ENCODE results near the gene A3GALT2. TPM values are rescaled to one million over a fixed set of nuclear protein-coding genes. Genes with fewer than 3 reads are reported as not detected.

The A3GALT2 gene
- total and polyA plus RNA-seq, 2 experiments from 2014 or later: not detected

DNA sequence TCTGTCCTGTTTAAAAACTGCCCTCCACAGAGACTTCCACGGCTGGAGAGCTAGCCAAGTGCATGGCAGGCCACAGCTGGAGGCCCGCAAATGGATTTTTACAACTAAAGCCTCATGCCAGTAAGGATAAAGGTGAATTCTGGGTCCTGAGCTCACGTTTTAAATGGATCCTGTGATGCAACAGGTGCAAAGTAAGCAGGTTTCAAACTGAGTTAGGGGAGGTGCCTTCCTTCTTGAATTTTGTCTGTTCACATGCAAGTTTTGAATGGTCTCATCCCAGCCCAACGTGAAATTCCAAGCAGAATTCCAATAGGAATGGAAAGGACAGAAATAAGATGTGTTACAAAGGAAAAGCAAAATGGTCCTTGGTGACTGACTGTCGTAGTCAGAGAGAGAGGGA, 36.2 kb upstream of the A3GALT2 start:
- no peaks in the 10 kb centered on the region for H3K79me2 ChIP-seq (ENCODE audit: insufficient read depth)
- in situ Hi-C loops (cut with MboI): loop anchor here (25.0 kb wide), 1 partner anchor 145 kb away; no protein-coding TSS in a partner anchor
- H4K20me1 ChIP-seq (ENCODE audit: insufficient read depth): no peaks in the 10 kb centered on the region
- TF ChIP-seq EZH2phosphoT487 (IDR thresholded peaks at IDR 0.05; ENCODE audit: insufficient read depth, low read depth): no peak
- no peak for TF ChIP-seq EZH2 (IDR thresholded peaks at IDR 0.05; ENCODE audit: insufficient read depth, poor library complexity, severe bottlenecking)
- H2AFZ ChIP-seq: no peak overlapping the region
- H3K36me3 ChIP-seq (ENCODE audit: low read depth): no peaks in the 10 kb centered on the region
- no peak overlapping the region for H3K4me3 ChIP-seq
- H3K4me1 ChIP-seq (ENCODE audit: insufficient read depth): no peaks in the 10 kb centered on the region
- H3K9ac ChIP-seq: no peak overlapping the region
- DNase-seq: no peak
- no peak overlapping the region for H3K27ac ChIP-seq
- 92 to 93% methylated on average over 5 of the region's 5 CpGs for WGBS, 2 experiments (ENCODE audit: low coverage in 1 of 2, low lambda C conversion rate in 2 of 2, missing lambda C conversion rate in 2 of 2)
- H3K9me2 ChIP-seq (ENCODE audit: insufficient read depth): no peaks in the 10 kb centered on the region
- no peaks in the 10 kb centered on the region for H3F3A ChIP-seq (ENCODE audit: insufficient read depth)
- H3K4me2 ChIP-seq (ENCODE audit: unreplicated experiment): no peak overlapping the region
- no peaks in the 10 kb centered on the region for H3K9me3 ChIP-seq (ENCODE audit: low read depth)
- no peaks in the 10 kb centered on the region for H3K27me3 ChIP-seq (replicated peaks; ENCODE audit: insufficient read depth)

DNA sequence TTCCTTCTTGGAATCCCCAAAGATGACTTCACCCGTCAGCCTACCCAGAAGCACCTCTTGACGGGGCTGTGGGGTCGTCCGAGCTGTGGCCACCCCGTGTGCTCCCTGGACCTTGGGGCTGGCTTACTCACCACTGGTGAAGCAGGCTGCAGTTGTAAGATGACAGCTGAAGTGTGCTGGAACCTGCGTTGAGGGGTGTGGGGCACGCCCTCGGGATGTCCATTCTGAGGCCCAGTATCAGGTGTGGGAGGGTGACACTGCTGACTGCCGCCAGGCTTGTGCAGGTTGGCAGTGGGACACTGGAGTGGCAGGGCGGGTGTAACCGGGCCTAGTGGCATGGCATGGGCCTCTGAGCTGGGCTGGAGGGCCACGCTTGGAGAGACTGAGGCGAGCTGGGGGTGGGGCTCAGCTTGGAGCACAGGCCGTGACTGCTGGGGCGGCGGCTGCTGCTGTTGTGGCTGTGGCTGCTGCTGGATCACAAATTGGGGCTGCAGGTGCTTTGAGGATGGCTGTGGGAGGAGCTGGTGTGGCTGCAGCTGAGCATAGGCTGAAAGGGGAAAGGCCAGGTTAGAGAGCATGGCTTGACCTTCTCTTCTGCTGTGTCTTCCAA, 33.9 kb upstream of the A3GALT2 start:
- no peaks in the 10 kb centered on the region for H4K20me1 ChIP-seq (ENCODE audit: insufficient read depth)
- no peak overlapping the region for H3K4me3 ChIP-seq
- peaks cover 6% of the 10 kb centered on the region; the same call in 1 of the 2 replicates for H3F3A ChIP-seq (ENCODE audit: insufficient read depth)
- TF ChIP-seq EZH2 (IDR thresholded peaks at IDR 0.05; ENCODE audit: insufficient read depth, poor library complexity, severe bottlenecking) (no peak), EZH2phosphoT487 (IDR thresholded peaks at IDR 0.05; ENCODE audit: insufficient read depth, low read depth) (no peak)
- no peak overlapping the region for H3K27ac ChIP-seq
- 96 to 97% methylated on average over 14 to 16 of the region's 16 CpGs for WGBS, 2 experiments (ENCODE audit: low coverage in 1 of 2, low lambda C conversion rate in 2 of 2, missing lambda C conversion rate in 2 of 2)
- no peak overlapping the region for H2AFZ ChIP-seq
- in situ Hi-C loops (cut with MboI): loop anchor here (25.0 kb wide), 1 partner anchor 143 kb away; no protein-coding TSS in a partner anchor
- H3K36me3 ChIP-seq (ENCODE audit: low read depth): no peaks in the 10 kb centered on the region
- H3K9me2 ChIP-seq (ENCODE audit: insufficient read depth): no peaks in the 10 kb centered on the region
- H3K4me1 ChIP-seq (ENCODE audit: insufficient read depth): no peaks in the 10 kb centered on the region
- no peak overlapping the region for H3K9ac ChIP-seq
- H3K4me2 ChIP-seq (ENCODE audit: unreplicated experiment): no peak overlapping the region
- DNase-seq: no peak
- no peaks in the 10 kb centered on the region for H3K27me3 ChIP-seq (replicated peaks; ENCODE audit: insufficient read depth)
- 0 out of 2 replicates have a peak, but pooled peaks cover 4% of the 10 kb centered on the region for H3K79me2 ChIP-seq (ENCODE audit: insufficient read depth)
- H3K9me3 ChIP-seq (ENCODE audit: low read depth): no peaks in the 10 kb centered on the region

DNA sequence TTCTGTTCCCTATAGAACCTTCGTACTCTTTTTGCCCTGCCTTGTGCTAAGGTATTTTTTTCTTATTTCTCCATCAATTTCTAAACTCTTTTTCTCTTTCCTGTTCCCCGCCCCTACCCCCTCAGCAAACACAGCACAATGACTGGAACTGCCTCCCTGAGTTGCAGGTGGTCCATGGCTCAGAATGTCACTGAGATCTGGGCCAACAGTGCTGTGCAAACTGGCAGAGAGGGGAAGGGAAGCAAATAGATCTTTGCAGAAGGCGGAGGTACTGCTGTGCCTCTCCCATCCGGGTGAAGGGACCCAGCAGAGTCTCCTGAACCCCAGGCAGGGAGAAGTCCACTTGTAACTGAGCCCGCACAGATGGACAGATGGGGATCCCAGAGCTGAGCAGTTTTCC, 32.6 kb upstream of the A3GALT2 start:
- H3F3A ChIP-seq (ENCODE audit: insufficient read depth): peaks cover 11% of the 10 kb centered on the region
- no peaks in the 10 kb centered on the region for H3K27me3 ChIP-seq (replicated peaks; ENCODE audit: insufficient read depth)
- in situ Hi-C loops (cut with MboI): loop anchor here (25.0 kb wide), 1 partner anchor 141 kb away; no protein-coding TSS in a partner anchor
- no peak overlapping the region for H3K4me3 ChIP-seq
- no peaks in the 10 kb centered on the region for H3K36me3 ChIP-seq (ENCODE audit: low read depth)
- H3K4me1 ChIP-seq (ENCODE audit: insufficient read depth): no peaks in the 10 kb centered on the region
- H3K27ac ChIP-seq: no peak overlapping the region
- no peaks in the 10 kb centered on the region for H4K20me1 ChIP-seq (ENCODE audit: insufficient read depth)
- H2AFZ ChIP-seq: no peak overlapping the region
- WGBS, 2 experiments (ENCODE audit: low coverage in 1 of 2, low lambda C conversion rate in 2 of 2, missing lambda C conversion rate in 2 of 2): 94 to 95% methylated on average over 5 of the region's 5 CpGs
- H3K9me3 ChIP-seq (ENCODE audit: low read depth): no peaks in the 10 kb centered on the region
- peaks cover 12% of the 10 kb centered on the region for H3K79me2 ChIP-seq (ENCODE audit: insufficient read depth)
- no peak for TF ChIP-seq EZH2phosphoT487 (IDR thresholded peaks at IDR 0.05; ENCODE audit: insufficient read depth, low read depth)
- TF ChIP-seq EZH2 (IDR thresholded peaks at IDR 0.05; ENCODE audit: insufficient read depth, poor library complexity, severe bottlenecking): no peak
- no peak overlapping the region for H3K4me2 ChIP-seq (ENCODE audit: unreplicated experiment)
- DNase-seq: no peak
- no peak overlapping the region for H3K9ac ChIP-seq
- H3K9me2 ChIP-seq (ENCODE audit: insufficient read depth): no peaks in the 10 kb centered on the region

DNA sequence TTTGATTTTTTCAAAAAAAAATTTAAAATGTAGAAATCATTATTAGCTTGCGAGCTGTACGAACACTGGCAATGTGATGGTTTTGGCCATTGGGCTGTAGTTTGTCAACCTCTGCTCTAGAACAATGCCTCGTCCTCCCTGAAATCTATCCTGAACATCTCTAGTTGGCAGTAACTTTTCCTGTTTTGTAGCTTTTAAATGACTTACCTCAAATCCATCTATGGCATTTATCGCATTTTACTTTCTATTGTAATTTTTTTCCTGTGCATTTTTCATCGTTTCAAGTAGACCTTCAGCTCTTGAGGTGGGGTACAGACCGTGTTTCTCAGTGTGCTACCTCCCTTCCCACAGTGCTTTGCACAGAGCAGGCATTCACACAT, 30.4 kb upstream of the A3GALT2 start:
- Histone ChIP-seq H3K9me3 (ENCODE audit: low read depth) (no peaks in the 10 kb centered on the region), H3K9me2 (ENCODE audit: insufficient read depth) (no peaks in the 10 kb centered on the region), H3K79me2 (ENCODE audit: insufficient read depth) (peaks cover 34% of the 10 kb centered on the region), H3K36me3 (ENCODE audit: low read depth) (no peaks in the 10 kb centered on the region), H3F3A (ENCODE audit: insufficient read depth) (peaks cover 33% of the 10 kb centered on the region), H3K27me3 (replicated peaks; ENCODE audit: insufficient read depth) (no peaks in the 10 kb centered on the region), H3K9ac (no peak overlapping the region), H3K27ac (no peak overlapping the region), H2AFZ (no peak overlapping the region), H3K4me3 (no peak overlapping the region), H3K4me1 (ENCODE audit: insufficient read depth) (peaks cover 17% of the 10 kb centered on the region), H3K4me2 (ENCODE audit: unreplicated experiment) (no peak overlapping the region), H4K20me1 (ENCODE audit: insufficient read depth) (no peaks in the 10 kb centered on the region)
- 96 to 97% methylated on average over 6 of the region's 6 CpGs for WGBS, 2 experiments (ENCODE audit: low coverage in 1 of 2, low lambda C conversion rate in 2 of 2, missing lambda C conversion rate in 2 of 2)
- in situ Hi-C loops (cut with MboI): loop anchor here (25.0 kb wide), 1 partner anchor 139 kb away; no protein-coding TSS in a partner anchor
- TF ChIP-seq EZH2 (IDR thresholded peaks at IDR 0.05; ENCODE audit: insufficient read depth, poor library complexity, severe bottlenecking) (no peak), EZH2phosphoT487 (IDR thresholded peaks at IDR 0.05; ENCODE audit: insufficient read depth, low read depth) (no peak)
- DNase-seq: no peak
